ENCODE results near the gene CFDP1. TPM values are rescaled to one million over a fixed set of nuclear protein-coding genes. Genes with fewer than 3 reads are reported as not detected.

CFDP1 gene
- polyA plus RNA-seq, 1 donor (not counting 4 experiments of a cell fraction or from before 2014, with no cell fraction given): 42.1 TPM

GRCh38 chr16:75415169-75415905 is 18.0 kb downstream of the CFDP1 start:
- FAIRE-seq (no peak), DNase-seq (ENCODE audit: low read depth, low spot score) (no peak)
- H3K27ac ChIP-seq (ENCODE audit: control insufficient read depth, insufficient read depth, low read length): no peak overlapping the region

GRCh38 chr16:75413951-75414350 is 19.4 kb downstream of the CFDP1 start:
- no peaks in the 10 kb centered on the region for H3K9me1 ChIP-seq (ENCODE audit: control insufficient read depth, extremely low read depth, insufficient read depth, low read length)
- H2AFZ ChIP-seq (ENCODE audit: control insufficient read depth, low read length): no peak overlapping the region
- H3K79me2 ChIP-seq (ENCODE audit: control insufficient read depth, insufficient read depth, low read length): peaks cover 38% of the 10 kb centered on the region
- H3K36me3 ChIP-seq (ENCODE audit: control insufficient read depth in 2 of 2, extremely low read depth in 1 of 2, insufficient read depth in 2 of 2, low read length in 2 of 2): peaks cover 4 to 17% of the 10 kb centered on the region in 2 experiments
- FAIRE-seq: no peak
- DNase-seq (ENCODE audit: low read depth, low spot score): no peak
- no peak overlapping the region for H3K4me3 ChIP-seq (ENCODE audit: control insufficient read depth in 2 of 3, extremely low read depth in 1 of 3, insufficient read depth in 2 of 3, low read depth in 1 of 3, low read length in 3 of 3)
- dilution Hi-C loops (cut with MboI; ENCODE audit: extremely low pct_ligation_motif_present, low sequenced_read_pairs): no loop called here
- no peak for TF ChIP-seq EZH2 (IDR thresholded peaks at IDR 0.05; ENCODE audit: low read length)
- no peak for TF ChIP-seq CTCF (optimal IDR thresholded peaks at IDR 0.05 in 1 of 3, IDR thresholded peaks at IDR 0.05 in 1 of 3, conservative IDR thresholded peaks at IDR 0.05 in 1 of 3; ENCODE audit: extremely low read depth in 1 of 3, insufficient read depth in 2 of 3, low read length in 3 of 3)
- no peaks in the 10 kb centered on the region for H3K4me1 ChIP-seq (ENCODE audit: control insufficient read depth, extremely low read depth, insufficient read depth, low read length)
- H3K27ac ChIP-seq (ENCODE audit: control insufficient read depth, insufficient read depth, low read length): no peak overlapping the region
- H3K4me2 ChIP-seq (ENCODE audit: control insufficient read depth, extremely low read depth, insufficient read depth, low read depth, low read length): no peak overlapping the region
- H3K9me3 ChIP-seq (ENCODE audit: control insufficient read depth, low read depth, low read length): no peaks in the 10 kb centered on the region
- no peaks in the 10 kb centered on the region for H4K20me1 ChIP-seq (ENCODE audit: control insufficient read depth, extremely low read depth, insufficient read depth, low read length)
- H3K9ac ChIP-seq (ENCODE audit: control insufficient read depth, extremely low read depth, insufficient read depth, low read length): no peak overlapping the region
- no peaks in the 10 kb centered on the region for H3K27me3 ChIP-seq (ENCODE audit: control insufficient read depth, extremely low read depth, insufficient read depth, low read length)

More at GRCh38 chr16:75415169-75415905, 18.0 kb downstream of the CFDP1 start:
- Histone ChIP-seq H3K4me1 (ENCODE audit: control insufficient read depth, extremely low read depth, insufficient read depth, low read length) (no peaks in the 10 kb centered on the region), H3K9ac (ENCODE audit: control insufficient read depth, extremely low read depth, insufficient read depth, low read length) (no peak overlapping the region), H3K4me2 (ENCODE audit: control insufficient read depth, extremely low read depth, insufficient read depth, low read depth, low read length) (no peak overlapping the region), H2AFZ (ENCODE audit: control insufficient read depth, low read length) (no peak overlapping the region), H3K27me3 (ENCODE audit: control insufficient read depth, extremely low read depth, insufficient read depth, low read length) (no peaks in the 10 kb centered on the region), H3K9me1 (ENCODE audit: control insufficient read depth, extremely low read depth, insufficient read depth, low read length) (no peaks in the 10 kb centered on the region), H3K9me3 (ENCODE audit: control insufficient read depth, low read depth, low read length) (no peaks in the 10 kb centered on the region), H3K4me3 (ENCODE audit: control insufficient read depth in 2 of 3, extremely low read depth in 1 of 3, insufficient read depth in 2 of 3, low read depth in 1 of 3, low read length in 3 of 3) (no peak overlapping the region), H3K79me2 (ENCODE audit: control insufficient read depth, insufficient read depth, low read length) (peaks cover 51% of the 10 kb centered on the region), H4K20me1 (ENCODE audit: control insufficient read depth, extremely low read depth, insufficient read depth, low read length) (no peaks in the 10 kb centered on the region), H3K36me3 (ENCODE audit: control insufficient read depth in 2 of 2, extremely low read depth in 1 of 2, insufficient read depth in 2 of 2, low read length in 2 of 2) (peaks cover 4 to 12% of the 10 kb centered on the region in 2 experiments)
- TF ChIP-seq EZH2 (IDR thresholded peaks at IDR 0.05; ENCODE audit: low read length) (no peak), CTCF (optimal IDR thresholded peaks at IDR 0.05 in 1 of 3, IDR thresholded peaks at IDR 0.05 in 1 of 3, conservative IDR thresholded peaks at IDR 0.05 in 1 of 3; ENCODE audit: extremely low read depth in 1 of 3, insufficient read depth in 2 of 3, low read length in 3 of 3) (no peak)
- dilution Hi-C loops (cut with MboI; ENCODE audit: extremely low pct_ligation_motif_present, low sequenced_read_pairs): no loop called here

Data from keratinocyte (primary cell).